ENCODE measurements around the gene SEC14L2. TPM values are rescaled to one million over a fixed set of nuclear protein-coding genes. Genes with fewer than 3 reads are reported as not detected.

Gene SEC14L2
- total and polyA plus RNA-seq, 2 experiments from 2014 or later = 2.5 to 4.2 TPM

GRCh38 chr22:30432520-30432919 lies 35.7 kb downstream of the SEC14L2 start (continued):
- no peak for TF ChIP-seq STAT1 (IDR thresholded peaks at IDR 0.05; ENCODE audit: unreplicated experiment)
- TF ChIP-seq POLR2AphosphoS5 (IDR thresholded peaks at IDR 0.05; ENCODE audit: low read depth) = no peak

- Mint-ChIP-seq H3K4me3 (no peak overlapping the region), H3K4me1 (peaks cover 18% of the 10 kb centered on the region), H3K9me3 (peaks cover 7% of the 10 kb centered on the region), H3K27me3 (ENCODE audit: insufficient read depth, low read depth, poor library complexity) (peaks cover 5% of the 10 kb centered on the region), H3K36me3 (ENCODE audit: low read depth) (peaks cover 5% of the 10 kb centered on the region), H3K27ac (no peak overlapping the region)
- no peaks in the 10 kb centered on the region for H3K79me2 ChIP-seq (replicated peaks; ENCODE audit: insufficient read depth)
- H3K36me3 ChIP-seq (ENCODE audit: insufficient read depth) = no peaks in the 10 kb centered on the region
- no peak overlapping the region for H2AFZ ChIP-seq
- H3K27ac ChIP-seq (ENCODE audit: low read depth) = no peak overlapping the region
- H4K20me1 ChIP-seq (replicated peaks; ENCODE audit: insufficient read depth) = no peaks in the 10 kb centered on the region
- H3K9me2 ChIP-seq (ENCODE audit: insufficient read depth) = 0 out of 2 replicates have a peak, but pooled peaks cover 4% of the 10 kb centered on the region
- ATAC-seq (no peak), DNase-seq (ENCODE audit: low spot score) (no peak)
- no peak overlapping the region for H3K4me3 ChIP-seq
- TF ChIP-seq JUNB (IDR thresholded peaks at IDR 0.05; ENCODE audit: unreplicated experiment) (no peak), STAT1 (IDR thresholded peaks at IDR 0.05; ENCODE audit: unreplicated experiment) (no peak), POLR2AphosphoS5 (IDR thresholded peaks at IDR 0.05; ENCODE audit: low read depth) (no peak), EZH2 (IDR thresholded peaks at IDR 0.05; ENCODE audit: low read depth, unreplicated experiment) (no peak)
- TF ChIP-seq, protein P1, sequence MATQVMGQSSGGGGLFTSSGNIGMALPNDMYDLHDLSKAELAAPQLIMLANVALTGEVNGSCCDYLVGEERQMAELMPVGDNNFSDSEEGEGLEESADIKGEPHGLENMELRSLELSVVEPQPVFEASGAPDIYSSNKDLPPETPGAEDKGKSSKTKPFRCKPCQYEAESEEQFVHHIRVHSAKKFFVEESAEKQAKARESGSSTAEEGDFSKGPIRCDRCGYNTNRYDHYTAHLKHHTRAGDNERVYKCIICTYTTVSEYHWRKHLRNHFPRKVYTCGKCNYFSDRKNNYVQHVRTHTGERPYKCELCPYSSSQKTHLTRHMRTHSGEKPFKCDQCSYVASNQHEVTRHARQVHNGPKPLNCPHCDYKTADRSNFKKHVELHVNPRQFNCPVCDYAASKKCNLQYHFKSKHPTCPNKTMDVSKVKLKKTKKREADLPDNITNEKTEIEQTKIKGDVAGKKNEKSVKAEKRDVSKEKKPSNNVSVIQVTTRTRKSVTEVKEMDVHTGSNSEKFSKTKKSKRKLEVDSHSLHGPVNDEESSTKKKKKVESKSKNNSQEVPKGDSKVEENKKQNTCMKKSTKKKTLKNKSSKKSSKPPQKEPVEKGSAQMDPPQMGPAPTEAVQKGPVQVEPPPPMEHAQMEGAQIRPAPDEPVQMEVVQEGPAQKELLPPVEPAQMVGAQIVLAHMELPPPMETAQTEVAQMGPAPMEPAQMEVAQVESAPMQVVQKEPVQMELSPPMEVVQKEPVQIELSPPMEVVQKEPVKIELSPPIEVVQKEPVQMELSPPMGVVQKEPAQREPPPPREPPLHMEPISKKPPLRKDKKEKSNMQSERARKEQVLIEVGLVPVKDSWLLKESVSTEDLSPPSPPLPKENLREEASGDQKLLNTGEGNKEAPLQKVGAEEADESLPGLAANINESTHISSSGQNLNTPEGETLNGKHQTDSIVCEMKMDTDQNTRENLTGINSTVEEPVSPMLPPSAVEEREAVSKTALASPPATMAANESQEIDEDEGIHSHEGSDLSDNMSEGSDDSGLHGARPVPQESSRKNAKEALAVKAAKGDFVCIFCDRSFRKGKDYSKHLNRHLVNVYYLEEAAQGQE (IDR thresholded peaks at IDR 0.05; ENCODE audit: unreplicated experiment) = no peak
- TF ChIP-seq, protein P2, sequence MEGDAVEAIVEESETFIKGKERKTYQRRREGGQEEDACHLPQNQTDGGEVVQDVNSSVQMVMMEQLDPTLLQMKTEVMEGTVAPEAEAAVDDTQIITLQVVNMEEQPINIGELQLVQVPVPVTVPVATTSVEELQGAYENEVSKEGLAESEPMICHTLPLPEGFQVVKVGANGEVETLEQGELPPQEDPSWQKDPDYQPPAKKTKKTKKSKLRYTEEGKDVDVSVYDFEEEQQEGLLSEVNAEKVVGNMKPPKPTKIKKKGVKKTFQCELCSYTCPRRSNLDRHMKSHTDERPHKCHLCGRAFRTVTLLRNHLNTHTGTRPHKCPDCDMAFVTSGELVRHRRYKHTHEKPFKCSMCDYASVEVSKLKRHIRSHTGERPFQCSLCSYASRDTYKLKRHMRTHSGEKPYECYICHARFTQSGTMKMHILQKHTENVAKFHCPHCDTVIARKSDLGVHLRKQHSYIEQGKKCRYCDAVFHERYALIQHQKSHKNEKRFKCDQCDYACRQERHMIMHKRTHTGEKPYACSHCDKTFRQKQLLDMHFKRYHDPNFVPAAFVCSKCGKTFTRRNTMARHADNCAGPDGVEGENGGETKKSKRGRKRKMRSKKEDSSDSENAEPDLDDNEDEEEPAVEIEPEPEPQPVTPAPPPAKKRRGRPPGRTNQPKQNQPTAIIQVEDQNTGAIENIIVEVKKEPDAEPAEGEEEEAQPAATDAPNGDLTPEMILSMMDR (conservative IDR thresholded peaks at IDR 0.05; ENCODE audit: low read depth in 2 of 2) = no peak
- no peak overlapping the region for H3K4me2 ChIP-seq
- no peaks in the 10 kb centered on the region for H3K4me1 ChIP-seq (ENCODE audit: insufficient read depth)
- peaks cover 3% of the 10 kb centered on the region; the same call in 1 of the 2 replicates for H3F3A ChIP-seq (replicated peaks; ENCODE audit: low read depth)
- no peaks in the 10 kb centered on the region for H3K27me3 ChIP-seq (ENCODE audit: insufficient read depth)
Observed at GRCh38 chr22:30433227-30433626, 36.4 kb downstream of the SEC14L2 start.

DNA sequence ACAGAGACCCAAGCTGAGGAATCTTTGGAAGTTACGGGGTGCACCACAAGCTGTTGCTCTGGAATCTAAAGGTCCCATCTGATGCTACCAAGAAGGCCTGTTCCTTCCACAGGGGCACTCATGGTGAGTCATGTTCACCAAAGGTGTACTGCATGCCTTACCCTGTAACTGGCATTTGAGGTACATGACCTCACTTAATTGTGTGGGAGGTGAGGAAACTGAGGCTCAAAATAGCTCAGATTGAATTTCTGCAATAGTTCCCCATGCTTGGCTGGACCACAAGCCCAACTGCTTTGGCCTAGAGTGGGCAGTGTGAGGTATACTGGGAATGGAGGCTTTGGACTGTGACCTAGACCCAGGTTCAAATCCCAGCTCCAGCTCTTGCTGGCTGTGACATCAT lies 37.0 kb downstream of the SEC14L2 start:
- Histone ChIP-seq H3K9me2 (ENCODE audit: insufficient read depth) (0 out of 2 replicates have a peak, but pooled peaks cover 4% of the 10 kb centered on the region), H3K27me3 (ENCODE audit: insufficient read depth) (no peaks in the 10 kb centered on the region), H3K36me3 (ENCODE audit: insufficient read depth) (no peaks in the 10 kb centered on the region), H3K4me2 (no peak overlapping the region), H4K20me1 (replicated peaks; ENCODE audit: insufficient read depth) (no peaks in the 10 kb centered on the region), H3K4me1 (ENCODE audit: insufficient read depth) (no peaks in the 10 kb centered on the region), H3K27ac (ENCODE audit: low read depth) (no peak overlapping the region), H3K79me2 (replicated peaks; ENCODE audit: insufficient read depth) (no peaks in the 10 kb centered on the region), H2AFZ (no peak overlapping the region), H3F3A (replicated peaks; ENCODE audit: low read depth) (peaks cover 3% of the 10 kb centered on the region; the same call in 1 of the 2 replicates), H3K4me3 (no peak overlapping the region)
- H3K4me1 Mint-ChIP-seq = peaks cover 18% of the 10 kb centered on the region
- H3K4me3 Mint-ChIP-seq = no peak overlapping the region
- peaks cover 7% of the 10 kb centered on the region for H3K9me3 Mint-ChIP-seq
- DNase-seq (ENCODE audit: low spot score) (no peak), ATAC-seq (no peak)
- H3K36me3 Mint-ChIP-seq (ENCODE audit: low read depth) = peaks cover 5% of the 10 kb centered on the region; the same call in 2 of the 3 replicates
- TF ChIP-seq EZH2 (IDR thresholded peaks at IDR 0.05; ENCODE audit: low read depth, unreplicated experiment) = no peak
- TF ChIP-seq, protein P2 (conservative IDR thresholded peaks at IDR 0.05; ENCODE audit: low read depth in 2 of 2) = no peak
- TF ChIP-seq JUNB (IDR thresholded peaks at IDR 0.05; ENCODE audit: unreplicated experiment) = no peak
- no peak for TF ChIP-seq NANOG (IDR thresholded peaks at IDR 0.05; ENCODE audit: borderline replicate concordance)
- no peak for TF ChIP-seq STAT1 (IDR thresholded peaks at IDR 0.05; ENCODE audit: unreplicated experiment)
- no peak for TF ChIP-seq ETS1 (IDR thresholded peaks at IDR 0.05)
- no peak for TF ChIP-seq EZH2phosphoT487 (IDR thresholded peaks at IDR 0.05; ENCODE audit: unreplicated experiment)
- H3K27me3 Mint-ChIP-seq (ENCODE audit: insufficient read depth, low read depth, poor library complexity) = peaks cover 4% of the 10 kb centered on the region
- H3K27ac Mint-ChIP-seq = no peak overlapping the region
